ENCODE results near the gene CDH4.

Gene CDH4

DNA sequence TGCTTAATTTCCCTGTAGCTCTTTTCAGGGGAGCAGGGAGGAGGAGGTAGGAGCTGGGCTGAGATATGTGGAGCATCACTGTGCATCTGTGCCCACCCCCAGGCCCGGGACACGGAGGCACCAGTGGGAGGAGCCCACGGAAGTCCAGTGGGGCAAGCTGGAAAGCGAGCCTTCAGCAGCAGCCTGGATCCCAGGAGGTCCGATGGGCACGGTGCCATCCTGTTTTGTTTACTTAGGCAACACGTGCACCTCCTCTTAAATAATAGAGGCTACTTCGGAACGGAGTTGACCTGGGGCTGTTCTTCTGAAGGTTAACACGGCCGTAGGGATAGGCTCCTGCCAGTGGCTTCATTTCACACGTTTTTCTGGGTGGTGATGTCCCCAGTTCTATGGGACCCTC, 51.6 kb downstream of the CDH4 start:
- H3K9me3 ChIP-seq (ENCODE audit: insufficient read depth, low read length): no peaks in the 10 kb centered on the region
- no peaks in the 10 kb centered on the region for H4K20me1 ChIP-seq (ENCODE audit: low read depth, low read length)
- no peaks in the 10 kb centered on the region for H3K9me2 ChIP-seq (replicated peaks; ENCODE audit: insufficient read depth, low read length)
- H3K4me2 ChIP-seq (ENCODE audit: low read depth, low read length, poor library complexity, severe bottlenecking): no peak overlapping the region
- H2AFZ ChIP-seq (ENCODE audit: low read depth, low read length, severe bottlenecking): no peak overlapping the region
- no peak overlapping the region for H3K4me3 ChIP-seq (ENCODE audit: insufficient read depth, low read length, poor library complexity, severe bottlenecking)
- no peaks in the 10 kb centered on the region for H3K79me2 ChIP-seq (ENCODE audit: insufficient read depth, low read length)
- H3K36me3 ChIP-seq (ENCODE audit: low read length): no peaks in the 10 kb centered on the region
- no peaks in the 10 kb centered on the region for H3K27me3 ChIP-seq (ENCODE audit: low read length)
- H3K27ac ChIP-seq (ENCODE audit: low read depth, low read length): no peak overlapping the region
- H3K9ac ChIP-seq (ENCODE audit: low read length): no peak overlapping the region
- TF ChIP-seq EZH2phosphoT487 (conservative IDR thresholded peaks at IDR 0.05; ENCODE audit: low read length) (no peak), CTCF (IDR thresholded peaks at IDR 0.05; ENCODE audit: insufficient read depth, low read length, poor library complexity, severe bottlenecking) (no peak)
- no peaks in the 10 kb centered on the region for H3F3A ChIP-seq (ENCODE audit: insufficient read depth)

- H3F3A ChIP-seq (ENCODE audit: insufficient read depth): no peaks in the 10 kb centered on the region
- H3K27ac ChIP-seq (ENCODE audit: low read depth, low read length): no peak overlapping the region
- no peak overlapping the region for H3K4me2 ChIP-seq (ENCODE audit: low read depth, low read length, poor library complexity, severe bottlenecking)
- no peaks in the 10 kb centered on the region for H3K9me2 ChIP-seq (replicated peaks; ENCODE audit: insufficient read depth, low read length)
- H3K9ac ChIP-seq (ENCODE audit: low read length): no peak overlapping the region
- H3K27me3 ChIP-seq (ENCODE audit: low read length): no peaks in the 10 kb centered on the region
- no peak overlapping the region for H3K4me3 ChIP-seq (ENCODE audit: insufficient read depth, low read length, poor library complexity, severe bottlenecking)
- no peaks in the 10 kb centered on the region for H3K36me3 ChIP-seq (ENCODE audit: low read length)
- TF ChIP-seq EZH2phosphoT487 (conservative IDR thresholded peaks at IDR 0.05; ENCODE audit: low read length) (no peak), CTCF (IDR thresholded peaks at IDR 0.05; ENCODE audit: insufficient read depth, low read length, poor library complexity, severe bottlenecking) (no peak)
- H3K9me3 ChIP-seq (ENCODE audit: insufficient read depth, low read length): no peaks in the 10 kb centered on the region
- H2AFZ ChIP-seq (ENCODE audit: low read depth, low read length, severe bottlenecking): no peak overlapping the region
- H4K20me1 ChIP-seq (ENCODE audit: low read depth, low read length): no peaks in the 10 kb centered on the region
- no peaks in the 10 kb centered on the region for H3K79me2 ChIP-seq (ENCODE audit: insufficient read depth, low read length)
These were observed 52.7 kb downstream of the CDH4 start for GRCh38 chr20:61304750-61305149.

DNA sequence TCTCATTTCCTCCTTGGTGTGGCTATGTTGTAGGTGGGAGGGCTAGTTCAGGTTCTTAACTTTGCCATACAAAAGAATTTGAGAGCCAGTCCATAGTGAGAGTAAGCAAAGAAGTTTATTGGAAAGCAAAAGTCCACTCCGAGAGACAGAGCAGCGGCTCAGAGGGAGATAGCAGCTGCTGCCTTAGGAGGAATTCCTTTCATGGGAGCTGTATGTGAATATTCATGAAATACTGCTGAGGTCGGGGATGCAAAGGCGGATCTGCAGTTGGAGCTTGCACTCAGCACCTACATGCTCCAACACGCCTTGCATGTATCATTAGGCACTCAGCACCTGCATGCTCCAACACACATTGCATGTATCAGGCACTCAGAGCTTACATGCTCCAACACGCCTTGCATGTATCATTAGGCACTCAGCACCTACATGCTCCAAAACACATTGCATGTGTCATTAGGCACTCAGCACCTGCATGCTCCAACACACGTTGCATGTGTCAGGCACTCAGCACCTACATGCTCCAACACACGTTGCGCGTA, 54.9 kb downstream of the CDH4 start:
- Histone ChIP-seq H3K79me2 (ENCODE audit: insufficient read depth, low read length) (no peaks in the 10 kb centered on the region), H3K9me2 (replicated peaks; ENCODE audit: insufficient read depth, low read length) (no peaks in the 10 kb centered on the region)

More for the DNA sequence above, 54.9 kb downstream of the CDH4 start:
- no peak overlapping the region for H3K4me2 ChIP-seq (ENCODE audit: low read depth, low read length, poor library complexity, severe bottlenecking)
- no peak overlapping the region for H3K4me3 ChIP-seq (ENCODE audit: insufficient read depth, low read length, poor library complexity, severe bottlenecking)
- no peaks in the 10 kb centered on the region for H3K36me3 ChIP-seq (ENCODE audit: low read length)
- no peak overlapping the region for H3K9ac ChIP-seq (ENCODE audit: low read length)
- no peaks in the 10 kb centered on the region for H3F3A ChIP-seq (ENCODE audit: insufficient read depth)
- no peak overlapping the region for H3K27ac ChIP-seq (ENCODE audit: low read depth, low read length)
- H3K27me3 ChIP-seq (ENCODE audit: low read length): no peaks in the 10 kb centered on the region
- TF ChIP-seq CTCF (IDR thresholded peaks at IDR 0.05; ENCODE audit: insufficient read depth, low read length, poor library complexity, severe bottlenecking) (no peak), EZH2phosphoT487 (conservative IDR thresholded peaks at IDR 0.05; ENCODE audit: low read length) (no peak)
- no peak overlapping the region for H2AFZ ChIP-seq (ENCODE audit: low read depth, low read length, severe bottlenecking)
- H3K9me3 ChIP-seq (ENCODE audit: insufficient read depth, low read length): no peaks in the 10 kb centered on the region
- no peaks in the 10 kb centered on the region for H4K20me1 ChIP-seq (ENCODE audit: low read depth, low read length)
